GM06990 (cell line): ENCODE data around the gene ZMYM1.

Experiments
- DNase-seq: peaks from one replicate; pipeline ENCODE4 v3.0.0-alpha.2; 2011; ENCODE audit not compliant: insufficient read length; ENCODE audit errors: extremely low read depth
- H3K27me3 ChIP-seq: replicated peaks from 2 replicates; pipeline ENCODE4 v1.6.0; 2011; ENCODE audit warnings: low read length; ENCODE audit not compliant: control insufficient read depth, insufficient read depth
- H3K36me3 ChIP-seq: 2 replicates; pipeline ENCODE4 v1.5.1; 2011; ENCODE audit warnings: low read length; ENCODE audit not compliant: control insufficient read depth, insufficient read depth
- H3K4me3 ChIP-seq: replicated peaks from 2 replicates; pipeline ENCODE4 v1.5.1; 2011; ENCODE audit warnings: low read depth, mild to moderate bottlenecking, control low read depth, low read length
- TF ChIP-seq, protein P1 (sequence below): IDR thresholded peaks from 2 replicates; pipeline ENCODE4 v1.5.1; 2011; ENCODE audit warnings: low read length, control low read depth, mild to moderate bottlenecking, inconsistent platforms; ENCODE audit not compliant: insufficient read depth, poor library complexity, severe bottlenecking

ZMYM1 gene

DNA sequence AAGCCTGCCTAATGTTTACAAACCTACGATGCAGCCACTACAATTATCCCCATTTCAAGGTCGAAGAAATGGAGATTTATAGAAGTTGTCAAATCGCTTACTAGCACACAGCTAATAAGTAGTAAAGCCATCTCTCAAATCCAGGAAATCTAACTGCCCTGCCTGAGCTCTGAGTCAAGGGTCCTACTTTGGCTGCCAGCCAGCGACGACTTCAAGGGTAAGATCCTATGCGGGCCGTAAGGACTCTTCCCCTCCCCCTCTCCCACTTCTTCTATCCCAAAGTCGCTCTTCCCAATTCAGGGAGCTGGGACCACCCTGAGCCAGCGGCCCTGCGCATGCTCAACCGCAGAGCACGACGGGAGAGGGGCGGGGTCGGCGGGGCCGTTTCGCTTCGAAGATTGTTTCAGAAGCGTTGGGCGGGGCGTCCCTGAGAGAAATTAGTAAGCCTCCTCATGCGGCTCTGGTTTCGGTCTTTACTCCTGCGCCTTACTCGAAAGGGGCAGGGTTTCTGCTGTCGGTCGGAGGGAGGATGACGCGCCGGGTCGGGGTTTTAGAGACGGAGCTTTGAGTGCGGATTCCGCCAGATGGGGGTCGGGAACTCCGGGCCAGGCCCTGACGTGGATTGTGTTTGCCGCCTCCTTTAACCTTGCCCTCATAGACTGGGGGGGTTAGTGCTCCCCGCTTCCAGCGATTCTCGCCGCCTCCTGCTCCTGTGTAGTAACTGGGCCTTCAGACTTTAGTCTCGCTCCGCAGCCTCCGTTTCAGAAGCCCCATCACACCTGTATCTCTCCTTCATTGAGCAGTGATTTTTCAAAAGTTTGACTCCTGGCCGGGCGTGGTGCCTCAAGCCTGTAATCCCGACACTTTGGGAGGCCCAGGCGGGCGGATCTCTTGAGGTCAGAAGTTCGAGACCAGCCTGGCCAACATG is at the start of gene ZMYM1:
ZMYM1 (plus strand) TSS at position 383 of the 928 bp plus-strand sequence. CDS start 14,603 bp downstream, outside the sequence.
- Histone ChIP-seq H3K4me3 (peak within 1 kb of the TSS; percentile 68), H3K36me3 (no peaks in the 10 kb centered on the region), H3K27me3 (no peaks in the 10 kb centered on the region)
- TF ChIP-seq, protein P1, sequence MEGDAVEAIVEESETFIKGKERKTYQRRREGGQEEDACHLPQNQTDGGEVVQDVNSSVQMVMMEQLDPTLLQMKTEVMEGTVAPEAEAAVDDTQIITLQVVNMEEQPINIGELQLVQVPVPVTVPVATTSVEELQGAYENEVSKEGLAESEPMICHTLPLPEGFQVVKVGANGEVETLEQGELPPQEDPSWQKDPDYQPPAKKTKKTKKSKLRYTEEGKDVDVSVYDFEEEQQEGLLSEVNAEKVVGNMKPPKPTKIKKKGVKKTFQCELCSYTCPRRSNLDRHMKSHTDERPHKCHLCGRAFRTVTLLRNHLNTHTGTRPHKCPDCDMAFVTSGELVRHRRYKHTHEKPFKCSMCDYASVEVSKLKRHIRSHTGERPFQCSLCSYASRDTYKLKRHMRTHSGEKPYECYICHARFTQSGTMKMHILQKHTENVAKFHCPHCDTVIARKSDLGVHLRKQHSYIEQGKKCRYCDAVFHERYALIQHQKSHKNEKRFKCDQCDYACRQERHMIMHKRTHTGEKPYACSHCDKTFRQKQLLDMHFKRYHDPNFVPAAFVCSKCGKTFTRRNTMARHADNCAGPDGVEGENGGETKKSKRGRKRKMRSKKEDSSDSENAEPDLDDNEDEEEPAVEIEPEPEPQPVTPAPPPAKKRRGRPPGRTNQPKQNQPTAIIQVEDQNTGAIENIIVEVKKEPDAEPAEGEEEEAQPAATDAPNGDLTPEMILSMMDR = no peak
- peak; percentile 90 for DNase-seq

GRCh38 chr1:35029761-35030160 is 49.4 kb upstream of the ZMYM1 start:
- peaks cover 2% of the 10 kb centered on the region for H3K36me3 ChIP-seq
- H3K27me3 ChIP-seq = no peaks in the 10 kb centered on the region
- TF ChIP-seq, protein P1 = no peak
- no peak for DNase-seq
- peak overlapping the region; percentile 67 for H3K4me3 ChIP-seq

DNA sequence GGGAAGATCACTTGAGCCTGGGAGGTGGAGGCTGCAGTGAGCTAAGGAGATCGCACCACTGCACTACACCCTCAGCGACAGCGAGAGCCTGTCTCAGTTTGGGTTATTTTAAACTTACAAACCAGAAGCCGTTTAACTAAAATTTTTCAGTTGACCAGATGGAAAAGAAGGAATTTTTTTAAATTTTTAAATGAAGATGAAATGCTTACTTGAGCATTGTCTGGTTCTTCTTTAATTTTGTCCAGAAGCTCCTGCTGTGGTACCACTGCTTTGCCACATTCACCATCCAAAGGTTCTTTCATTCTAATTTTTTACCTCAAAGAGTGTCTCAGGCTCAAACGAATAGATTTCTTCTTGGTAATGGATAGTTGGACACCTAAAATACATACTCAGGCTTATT is 48.8 kb upstream of the ZMYM1 start:
- Histone ChIP-seq H3K27me3 (no peaks in the 10 kb centered on the region), H3K36me3 (peaks cover 2% of the 10 kb centered on the region), H3K4me3 (peak overlapping the region; percentile 67)
- no peak for DNase-seq
- TF ChIP-seq, protein P1 = no peak

GRCh38 chr1:35030756-35031446 is 48.3 kb upstream of the ZMYM1 start:
- peaks cover 2% of the 10 kb centered on the region for H3K36me3 ChIP-seq
- TF ChIP-seq, protein P1 = no peak
- peak; percentile 29 for DNase-seq
- H3K27me3 ChIP-seq = no peaks in the 10 kb centered on the region
- peak overlapping the region; percentile 67 for H3K4me3 ChIP-seq

DNA sequence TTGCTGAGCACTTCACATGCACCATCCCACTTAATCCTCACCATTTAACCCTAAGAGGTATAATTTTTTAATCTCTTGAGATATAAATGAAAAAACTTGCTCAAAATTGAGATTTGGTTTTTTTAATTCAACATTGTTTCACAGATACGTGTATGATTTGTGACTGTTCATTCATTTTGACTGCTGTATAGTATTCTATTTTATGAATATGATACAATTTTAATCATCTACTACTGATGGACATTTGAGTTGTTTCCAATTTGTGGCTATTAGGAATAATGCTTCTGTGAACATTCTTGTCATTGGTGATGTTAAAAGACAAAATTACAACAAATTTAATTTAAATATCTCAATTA is 46.8 kb upstream of the ZMYM1 start:
- no peak overlapping the region for H3K4me3 ChIP-seq
- H3K36me3 ChIP-seq = peaks cover 2% of the 10 kb centered on the region
- TF ChIP-seq, protein P1 = no peak
- H3K27me3 ChIP-seq = no peaks in the 10 kb centered on the region
- no peak for DNase-seq
